GM20431 (cell line): Measurements from ENCODE around the gene YBEY.

Experiments used
- in situ Hi-C: fragments of 300-500 bp; cut with MseI, MboI; formaldehyde crosslinking; loops from one replicate; pipeline ENCODE4 v1.15.0; 2020; ENCODE audit warnings: low sequenced_read_pairs; ENCODE audit not compliant: unreplicated experiment

The YBEY gene

DNA sequence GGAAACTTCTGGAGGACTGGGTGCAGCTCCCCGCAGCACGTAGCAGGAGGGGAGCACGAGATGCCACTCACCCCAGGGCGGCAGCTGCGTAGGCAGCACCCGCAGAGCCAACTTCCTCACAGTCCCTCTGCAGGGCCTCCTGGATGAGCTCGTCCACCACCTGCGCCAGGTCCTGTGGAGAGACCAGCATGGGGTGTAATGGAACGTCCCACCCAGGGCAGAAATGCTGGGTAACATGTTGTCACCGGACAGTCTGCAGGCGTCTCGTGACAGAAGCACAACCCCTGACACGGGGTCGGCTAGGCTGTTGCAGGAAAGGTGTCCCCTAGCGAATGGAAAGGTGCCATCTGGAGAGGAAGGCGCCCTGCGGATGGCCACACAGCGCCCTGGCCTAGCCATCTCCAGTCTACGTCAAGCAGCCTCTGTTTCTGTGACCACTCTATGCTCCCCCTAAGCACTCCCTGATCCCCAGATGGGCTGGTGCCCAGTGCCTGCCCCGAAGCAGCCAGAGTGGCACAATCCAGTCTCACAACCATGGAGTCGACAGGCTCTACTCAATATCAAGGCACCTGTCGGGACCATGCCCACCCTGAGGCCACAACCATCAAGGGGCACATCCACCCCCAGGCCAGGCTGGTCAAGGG, 22.0 kb upstream of the YBEY start:
- in situ Hi-C loops, result no loop called here

DNA sequence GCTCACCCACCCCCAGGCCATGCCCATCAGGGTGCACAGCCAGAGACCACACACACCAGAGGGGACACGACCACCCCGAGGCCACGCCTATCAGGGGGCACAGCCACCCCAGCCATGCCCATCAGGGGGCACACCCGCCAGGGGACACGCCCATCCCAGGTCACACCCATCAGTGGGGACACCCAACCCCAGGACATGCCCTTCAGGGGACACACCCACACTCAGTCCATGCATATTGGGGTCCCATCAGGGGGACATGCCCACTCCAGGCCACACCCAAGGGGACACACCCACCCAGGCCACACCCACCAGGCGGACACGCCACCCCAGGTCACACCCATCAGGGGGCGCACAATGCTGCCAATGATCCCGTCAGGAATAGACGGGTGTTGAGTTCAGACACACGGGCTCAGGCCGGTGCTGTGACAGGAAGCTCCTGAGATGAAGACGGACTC, 21.4 kb upstream of the YBEY start:
- in situ Hi-C loops, result no loop called here

DNA sequence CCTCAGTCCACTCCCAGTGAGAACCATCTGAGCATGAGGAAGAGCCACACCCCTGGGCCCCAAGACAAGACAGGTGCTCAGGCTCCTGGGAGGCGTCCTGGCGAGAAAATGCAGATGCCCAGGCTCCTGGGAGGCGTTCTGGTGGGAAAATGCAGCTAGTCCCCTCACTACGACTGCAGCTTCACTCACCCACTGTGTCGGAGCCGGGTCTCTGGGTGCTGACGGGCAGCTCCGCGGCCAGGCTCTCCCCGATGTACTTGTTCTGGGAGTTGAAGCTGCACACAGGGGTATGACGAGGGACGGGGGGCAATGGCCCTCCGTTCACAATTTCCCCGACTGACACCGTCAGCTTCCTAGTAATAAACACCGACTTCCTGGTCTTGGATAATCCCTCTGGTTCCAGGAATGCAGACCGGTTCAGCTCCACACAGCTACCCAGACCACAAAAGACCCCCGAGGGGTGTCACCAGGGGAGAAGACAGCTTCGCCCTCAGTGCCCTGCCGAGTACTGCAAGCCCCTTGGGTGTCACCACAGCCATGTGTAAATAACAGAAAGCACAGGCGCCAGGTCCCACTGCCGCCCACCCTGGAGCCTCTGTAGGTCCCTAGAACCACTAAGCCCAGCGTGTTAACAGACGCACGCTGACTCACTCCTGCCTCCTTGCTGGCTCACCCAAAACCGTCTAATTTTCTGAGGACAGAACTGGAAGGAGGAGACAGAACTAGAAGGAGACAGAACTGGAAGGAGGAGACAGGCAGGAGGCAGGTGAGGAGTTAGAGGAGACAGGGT, 20.2 kb upstream of the YBEY start:
- in situ Hi-C loops, result no loop called here

DNA sequence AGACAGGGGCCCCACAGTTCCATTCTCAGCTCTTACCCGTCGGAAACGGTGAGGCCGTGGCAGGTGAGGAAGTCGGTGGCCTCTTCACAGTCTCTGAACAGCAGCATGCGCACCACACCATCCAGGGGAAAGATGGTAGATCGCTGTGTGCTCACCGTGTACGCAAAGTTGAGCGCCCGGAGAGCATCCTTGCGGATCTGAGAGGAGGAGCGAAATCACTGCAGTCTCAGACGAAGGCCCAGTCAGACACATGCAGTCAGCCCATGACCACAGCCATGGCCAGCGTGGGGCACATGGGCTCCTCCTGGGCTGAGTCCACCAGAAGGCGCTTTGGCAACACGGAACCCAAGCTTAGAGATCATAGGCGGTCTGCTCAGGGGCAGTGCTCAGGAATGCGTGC, 19.2 kb upstream of the YBEY start:
- in situ Hi-C loops, result no loop called here

DNA sequence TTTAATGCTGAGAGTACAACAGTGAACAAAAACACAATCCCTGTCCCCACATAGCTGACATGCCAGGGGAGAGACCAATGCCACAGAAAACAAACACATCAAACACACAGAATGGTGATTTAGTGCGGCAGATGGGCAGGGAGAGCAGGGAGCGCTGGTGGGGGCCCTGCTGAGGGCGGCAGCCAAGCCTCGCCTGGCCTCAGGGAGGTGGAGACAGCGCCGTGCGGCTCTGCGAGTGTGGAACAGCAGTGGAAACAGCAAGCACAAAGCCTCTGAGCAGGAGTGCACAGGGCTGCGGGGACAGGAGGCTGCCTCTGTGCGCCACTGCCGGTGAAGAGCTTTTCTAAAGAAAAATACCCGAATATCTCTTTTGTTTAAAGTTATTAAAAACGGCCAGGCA, 17.8 kb upstream of the YBEY start:
- in situ Hi-C loops, result no loop called here

DNA sequence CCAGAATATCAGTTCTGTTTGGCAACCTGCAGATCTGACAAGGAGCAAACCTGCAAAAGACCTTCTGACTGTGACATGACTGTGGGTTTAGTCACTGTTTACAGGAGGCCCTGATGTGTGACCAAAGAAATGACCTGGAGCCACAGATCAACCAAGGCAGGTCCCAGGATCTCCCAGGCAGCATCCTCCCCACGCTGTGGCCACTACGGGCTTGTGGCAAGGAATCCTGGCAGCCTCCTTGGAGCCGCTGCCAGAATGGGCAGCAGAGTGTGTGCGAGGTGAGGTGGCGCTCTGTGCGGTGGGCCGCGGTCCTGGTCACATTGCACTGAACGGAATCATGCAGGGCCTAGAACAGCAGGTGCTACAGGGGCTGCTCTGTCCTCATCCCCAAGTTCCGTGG, 16.7 kb upstream of the YBEY start:
- in situ Hi-C loops, result no loop called here

DNA sequence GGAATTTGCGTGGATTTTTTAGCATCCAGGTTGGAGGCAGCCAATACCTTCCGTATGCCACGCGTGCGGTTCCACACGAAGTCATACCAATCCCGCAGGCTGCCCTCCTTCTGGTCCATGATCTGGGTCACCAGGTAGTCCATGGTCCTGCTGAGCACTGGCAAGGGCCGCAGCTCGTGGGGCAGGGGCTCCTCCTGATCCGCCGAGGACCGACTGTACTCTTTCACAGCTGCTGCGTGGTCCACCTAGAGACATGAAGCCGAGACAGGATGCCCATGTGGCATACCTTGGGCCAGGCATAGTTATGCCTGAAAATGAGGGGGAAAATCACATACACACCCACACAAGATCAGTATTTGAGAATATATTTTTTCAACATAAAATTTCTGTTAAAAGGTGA, 12.8 kb upstream of the YBEY start:
- in situ Hi-C loops, result no loop called here

DNA sequence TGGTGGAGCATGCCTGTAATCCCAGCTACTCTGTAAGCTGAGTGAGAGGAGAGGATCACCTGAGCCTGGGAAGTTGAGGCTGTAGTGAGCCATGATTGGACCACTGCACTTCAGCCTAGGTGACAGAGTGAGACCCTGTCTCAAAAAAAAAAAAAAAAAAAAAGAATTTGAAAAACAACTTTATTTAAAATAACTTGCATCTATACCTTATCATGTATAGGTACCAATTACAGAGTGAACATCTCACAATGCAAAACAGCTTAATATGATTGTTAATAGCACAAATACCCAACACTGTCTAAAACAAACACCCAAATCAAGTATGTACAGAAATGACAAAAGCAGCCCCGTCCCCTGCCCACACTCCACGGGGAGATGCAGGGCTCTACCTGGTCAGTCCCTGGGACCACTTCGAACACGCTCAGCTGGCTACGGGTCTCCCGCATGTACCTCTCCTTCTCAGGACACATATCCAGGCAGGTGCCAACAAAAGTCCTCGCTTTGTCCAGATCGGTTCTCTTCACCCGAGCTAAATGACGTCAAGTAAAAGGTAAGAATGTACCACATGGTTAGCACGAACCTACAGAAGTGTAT, 11.2 kb upstream of the YBEY start:
- in situ Hi-C loops, result no loop called here

DNA sequence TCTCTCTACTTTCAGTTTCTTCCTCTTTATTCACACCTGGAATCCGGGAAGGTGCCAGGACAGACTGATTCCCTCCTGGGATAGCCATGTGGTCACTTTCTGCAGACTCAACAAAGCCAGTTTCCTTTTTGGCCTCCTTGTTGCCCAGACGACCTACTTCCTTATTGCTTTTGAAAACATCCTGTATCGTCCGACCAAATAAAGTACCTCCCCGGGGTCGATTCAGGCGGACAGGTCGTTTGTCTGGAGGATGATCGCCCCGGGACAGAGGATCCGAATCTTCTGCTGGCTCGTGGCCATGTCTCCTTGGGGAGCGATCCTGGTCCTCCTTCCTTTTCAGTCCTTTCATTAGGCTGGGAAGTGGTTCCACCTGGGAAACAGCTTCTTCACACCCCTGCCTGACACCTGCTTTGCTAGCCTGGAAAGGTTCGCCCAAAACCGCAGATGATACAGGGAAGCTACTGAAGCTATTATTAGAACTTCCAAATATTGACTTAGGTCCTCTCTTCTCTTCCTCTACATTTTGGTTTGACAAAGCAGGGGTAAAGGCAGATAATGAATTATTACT, 2.0 kb upstream of the YBEY start:
- in situ Hi-C loops, result no loop called here

DNA sequence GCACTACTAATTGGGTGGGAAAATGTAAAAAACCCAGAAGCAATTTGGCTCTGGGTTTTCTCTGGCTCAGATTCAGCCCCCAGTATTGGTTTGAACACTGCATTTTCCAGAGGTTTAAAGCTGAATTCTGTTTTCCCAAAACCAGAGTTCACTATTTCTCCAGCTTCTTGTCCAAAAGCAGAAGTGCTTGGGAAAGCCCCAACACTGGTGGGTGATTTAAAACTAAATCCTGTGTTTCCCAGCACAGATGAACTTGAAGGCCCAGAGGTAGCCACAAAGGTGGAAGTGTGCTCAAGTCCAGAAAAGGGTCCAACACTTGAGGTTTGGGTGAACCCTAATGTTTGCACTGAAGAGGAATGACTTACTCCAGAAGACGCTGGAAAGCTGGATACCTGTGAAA, 1.4 kb upstream of the YBEY start:
- in situ Hi-C loops, result no loop called here

DNA sequence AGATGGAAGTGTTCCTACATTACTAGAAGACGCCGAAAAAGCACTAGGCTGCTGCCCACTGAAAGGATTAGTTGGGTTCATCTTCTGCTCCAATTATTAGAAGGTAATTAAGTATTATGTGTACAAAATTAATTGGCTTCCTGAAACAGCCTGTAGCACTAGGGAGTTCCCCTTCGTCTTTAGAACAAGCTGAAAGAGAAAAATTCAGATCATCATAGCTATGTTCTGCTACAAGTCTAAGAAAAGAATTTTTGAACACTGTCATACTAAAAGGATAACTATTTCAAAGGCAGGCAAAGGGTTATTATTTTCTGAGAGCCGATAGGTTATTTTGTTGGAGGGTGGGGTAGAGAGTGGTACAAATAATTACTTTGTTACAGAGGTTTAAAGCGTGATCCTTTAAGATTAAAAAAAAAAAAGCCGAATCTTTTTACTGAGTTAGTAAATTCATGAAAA, 908 bp upstream of the YBEY start, which contains the start of gene MCM3AP:
MCM3AP (minus strand) TSS at position 406 of the 456 bp plus-strand sequence; CDS start at position 81, 325 bp downstream.
- in situ Hi-C loops, result no loop called here

DNA sequence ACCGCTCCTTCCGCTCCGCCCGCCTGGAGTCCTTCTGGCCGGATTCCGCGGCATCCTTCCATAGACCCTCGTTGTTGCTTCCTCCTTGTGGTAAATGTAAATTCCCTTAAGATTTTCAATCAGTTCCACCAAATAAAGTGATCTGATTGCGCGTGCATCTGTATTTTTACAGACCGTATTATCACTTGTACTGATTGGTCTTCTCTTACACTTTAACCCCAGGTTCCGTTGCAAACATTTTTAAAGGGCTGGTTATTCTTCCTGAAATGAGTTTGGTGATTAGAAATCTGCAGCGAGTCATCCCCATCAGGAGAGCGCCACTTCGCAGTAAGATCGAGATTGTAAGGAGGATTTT, 483 bp downstream of the YBEY start:
- in situ Hi-C loops, result no loop called here

DNA sequence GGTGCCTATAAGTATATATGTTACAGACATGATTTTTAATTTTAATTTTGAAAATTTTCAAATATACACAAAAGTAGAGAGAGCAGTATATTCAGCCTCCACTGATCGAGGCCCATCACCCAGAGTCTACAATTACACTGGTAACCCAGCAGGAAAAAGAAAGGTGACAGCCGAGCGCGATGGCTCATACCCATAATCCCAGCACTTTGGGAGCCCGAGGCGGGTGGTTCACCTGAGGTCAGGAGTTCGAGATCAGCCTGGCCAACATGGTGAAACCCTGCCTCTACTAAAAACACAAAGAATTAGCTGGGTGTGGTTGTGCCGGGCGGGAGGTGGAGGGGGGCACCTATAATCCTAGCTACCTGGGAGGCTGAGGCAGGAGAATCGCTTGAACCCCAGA, 1.4 kb downstream of the YBEY start:
- in situ Hi-C loops, result no loop called here

DNA sequence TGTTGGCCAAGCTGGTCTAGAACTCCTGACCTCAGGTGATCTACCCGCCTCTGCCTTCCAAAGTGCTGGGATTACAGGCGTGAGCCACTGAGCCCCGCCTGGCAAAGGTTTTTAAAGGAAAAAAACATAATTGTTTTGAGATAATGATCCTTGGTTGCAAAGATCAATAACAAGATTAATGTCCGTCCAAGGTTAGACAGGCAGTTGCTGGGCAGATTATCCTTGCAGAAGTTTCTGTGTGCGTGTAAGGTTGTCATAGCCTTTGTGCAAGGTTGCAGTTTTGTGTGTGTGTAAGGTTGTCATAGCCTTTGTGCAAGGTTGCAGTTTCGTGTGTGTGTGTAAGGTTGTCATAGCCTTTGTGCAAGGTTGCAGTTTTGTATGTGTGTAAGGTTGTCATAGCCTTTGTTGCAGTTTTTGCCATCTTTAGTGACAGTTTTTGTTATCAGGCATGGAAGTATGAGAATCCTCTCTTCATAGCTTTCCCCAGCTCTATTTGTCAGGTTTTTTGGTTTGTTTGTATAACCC, 3.6 kb downstream of the YBEY start:
- in situ Hi-C loops, result no loop called here

DNA sequence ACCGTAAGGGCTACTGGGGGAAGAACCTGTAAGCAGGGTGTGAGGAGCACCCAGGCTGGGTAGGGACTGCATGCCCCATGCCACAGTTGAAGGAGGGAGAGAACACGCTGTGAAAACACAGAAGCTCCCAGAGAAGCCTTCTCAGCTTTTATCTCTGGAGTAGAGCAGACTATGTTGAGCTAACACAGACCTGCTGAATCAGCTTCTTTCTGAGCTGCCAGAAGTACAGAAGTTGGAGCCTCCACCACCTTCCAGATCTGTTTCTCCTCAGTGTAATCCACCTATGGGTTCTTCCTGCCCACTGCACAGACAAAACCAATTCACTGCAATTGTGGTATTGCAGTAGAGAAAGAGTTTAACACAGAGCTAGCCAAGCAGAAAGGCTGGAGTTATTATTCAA, 5.4 kb downstream of the YBEY start:
- in situ Hi-C loops, result no loop called here

DNA sequence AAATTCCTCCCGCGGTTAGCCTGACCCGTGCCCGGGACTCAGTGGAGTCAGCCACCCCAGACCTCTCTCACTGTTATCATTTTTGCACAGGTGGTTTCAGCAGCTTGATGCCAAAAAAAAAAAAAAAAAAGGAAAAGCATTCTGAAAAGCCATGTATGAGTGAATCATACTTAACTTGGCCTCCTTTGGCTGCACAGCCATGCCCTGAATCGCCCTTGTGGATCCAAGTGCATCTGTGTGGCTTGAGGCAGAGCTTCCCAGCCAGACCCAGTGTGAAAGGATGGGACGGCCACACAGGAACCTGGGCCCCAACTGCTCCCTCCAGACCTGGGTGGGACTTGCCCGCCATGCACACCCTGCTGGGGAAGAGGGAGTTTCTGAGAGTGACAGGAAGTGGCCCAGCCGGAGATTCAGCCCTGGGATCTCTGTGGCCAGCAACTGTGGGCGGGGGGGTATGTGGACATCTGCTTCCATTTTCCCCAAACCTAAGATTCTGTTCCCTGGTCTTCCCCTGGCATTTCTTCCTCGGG, 8.6 kb downstream of the YBEY start:
- in situ Hi-C loops, result no loop called here

DNA sequence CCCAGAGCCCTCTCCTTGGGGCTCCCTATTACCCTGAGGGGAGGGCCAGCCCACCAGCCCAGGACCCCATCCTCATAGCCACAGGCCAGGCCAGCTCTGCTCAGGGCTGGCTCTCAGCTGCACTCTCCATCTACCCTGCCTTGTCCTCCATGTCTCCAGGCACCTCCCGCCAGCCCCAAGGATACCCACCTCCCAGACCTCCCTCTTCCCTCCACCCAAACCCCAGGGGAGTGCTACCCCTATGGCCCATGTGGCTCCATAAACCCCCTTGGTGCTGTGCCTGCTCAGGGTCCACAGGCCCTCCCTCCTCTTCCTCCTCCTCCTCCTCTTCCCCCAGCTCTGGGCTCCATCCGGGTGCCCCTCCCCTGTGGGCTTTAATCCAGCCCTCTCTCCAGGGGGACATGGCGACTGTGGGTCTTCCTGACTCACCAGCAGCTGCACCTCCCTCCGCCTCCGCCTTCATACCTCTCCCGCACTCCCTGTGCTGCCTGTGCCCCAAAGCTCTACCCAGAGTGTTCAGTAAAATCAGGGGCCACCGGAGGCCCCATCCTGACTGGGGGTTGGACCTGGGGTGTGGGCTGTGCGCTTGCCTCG, 9.1 kb downstream of the YBEY start:
- in situ Hi-C loops, result no loop called here

DNA sequence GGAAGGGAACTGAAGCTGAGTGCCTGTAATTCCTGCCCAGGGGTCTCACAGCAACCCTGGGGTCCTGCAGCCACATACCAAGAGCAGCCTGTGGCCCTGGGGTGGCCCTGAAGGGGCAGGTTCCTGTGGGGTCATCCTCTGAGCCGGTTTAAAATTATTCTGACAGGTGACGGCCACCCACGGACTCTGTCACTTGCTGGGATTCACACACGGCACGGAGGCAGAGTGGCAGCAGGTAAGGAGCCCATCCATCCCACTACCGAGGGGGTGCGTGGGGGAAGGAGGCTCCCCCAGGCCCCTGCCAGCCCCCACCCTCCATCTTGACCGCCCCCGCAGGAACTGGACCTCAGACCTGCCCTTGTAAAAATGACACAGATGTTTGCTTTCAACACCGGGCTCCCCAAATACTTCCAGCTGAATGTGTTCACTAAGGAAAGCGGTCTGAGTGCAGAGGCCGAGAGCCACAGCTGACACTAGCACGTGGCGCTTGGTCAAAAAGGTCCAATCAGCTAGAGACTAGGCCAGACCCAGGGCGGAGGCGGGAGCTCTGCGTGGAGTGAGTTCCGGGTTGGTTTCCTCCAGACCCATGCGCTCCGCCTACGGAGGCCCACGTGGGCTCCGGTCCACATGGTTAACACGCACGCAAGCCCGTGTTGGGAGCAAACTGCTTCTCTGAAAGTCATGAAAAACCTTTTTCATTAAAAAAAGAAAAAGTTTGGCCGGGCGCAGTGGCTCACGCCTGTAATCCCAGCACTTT, 10.0 kb downstream of the YBEY start:
- in situ Hi-C loops, result no loop called here
